GM19452 (cell line): ENCODE measurements around the gene TSEN54.

Experiments
- ATAC-seq: cut with Tn5 transposase; IDR thresholded peaks from one replicate; pipeline ENCODE4 v1.9.1; 2021; ENCODE audit not compliant: unreplicated experiment

TSEN54 gene

DNA sequence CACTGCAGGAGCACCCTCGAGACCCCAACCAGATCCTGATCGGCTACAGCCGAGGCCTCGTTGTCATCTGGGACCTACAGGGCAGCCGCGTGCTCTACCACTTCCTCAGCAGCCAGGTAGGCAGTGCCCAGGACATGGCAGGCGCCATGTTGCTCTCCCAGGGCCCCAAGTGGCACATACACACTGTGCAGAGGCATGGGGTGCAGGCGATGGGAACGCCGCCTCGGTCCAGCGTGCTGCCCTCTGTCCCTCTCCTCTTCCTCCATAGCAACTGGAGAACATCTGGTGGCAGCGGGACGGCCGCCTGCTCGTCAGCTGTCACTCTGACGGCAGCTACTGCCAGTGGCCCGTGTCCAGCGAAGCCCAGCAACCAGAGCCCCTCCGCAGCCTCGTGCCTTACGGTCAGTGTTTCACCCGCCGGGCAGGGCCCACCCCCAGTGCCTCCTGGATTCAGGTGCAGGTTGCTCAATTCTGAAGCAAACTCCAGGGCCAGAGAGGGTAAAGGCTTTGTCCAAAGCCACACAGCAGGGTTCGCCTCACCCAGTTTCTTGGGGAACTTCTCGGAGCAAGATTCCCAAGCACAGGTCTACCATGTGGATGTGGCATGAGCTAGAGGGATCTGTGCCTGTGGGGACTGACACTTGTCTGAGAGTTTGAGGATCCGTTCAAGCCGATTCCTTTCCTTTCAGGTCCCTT lies 46.9 kb downstream of the TSEN54 start:
- no peak for ATAC-seq

DNA sequence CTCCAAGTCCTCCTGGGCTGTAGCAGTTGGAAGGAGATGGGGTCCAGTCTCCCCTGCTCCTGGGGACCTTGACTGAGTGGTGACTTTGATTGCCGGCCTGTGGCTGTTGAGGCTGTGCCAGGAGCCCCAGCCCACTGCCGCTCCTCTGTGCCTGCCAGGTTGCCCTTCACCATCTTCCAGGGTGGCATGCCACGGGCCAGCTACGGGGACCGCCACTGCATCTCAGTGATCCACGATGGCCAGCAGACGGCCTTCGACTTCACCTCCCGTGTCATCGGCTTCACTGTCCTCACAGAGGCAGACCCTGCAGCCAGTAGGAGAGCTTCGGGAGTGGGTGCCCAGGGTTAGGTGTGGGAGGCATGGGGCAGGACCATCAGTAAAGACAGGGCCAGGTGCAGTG lies 47.9 kb downstream of the TSEN54 start:
- no peak for ATAC-seq

DNA sequence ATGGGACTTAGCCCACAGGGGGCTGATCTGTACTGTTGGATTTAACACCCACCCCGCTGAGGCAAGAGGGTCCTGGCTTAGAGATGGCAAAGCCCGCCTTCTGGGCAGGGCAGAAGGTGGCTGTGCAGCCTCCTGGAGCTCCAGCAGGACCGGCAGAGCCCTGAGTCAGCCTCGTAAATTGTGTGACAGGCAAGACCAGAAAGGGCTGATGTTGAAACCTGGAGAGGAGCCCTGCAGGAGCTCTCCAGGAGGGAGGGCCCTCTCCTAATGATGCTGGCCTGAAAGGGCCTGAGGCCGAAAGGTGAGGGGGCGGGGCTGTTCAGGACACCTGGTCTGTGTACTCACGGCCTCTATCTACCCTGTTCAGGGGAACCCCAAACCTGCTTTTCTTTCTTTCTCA lies 48.7 kb downstream of the TSEN54 start:
- ATAC-seq = no peak

DNA sequence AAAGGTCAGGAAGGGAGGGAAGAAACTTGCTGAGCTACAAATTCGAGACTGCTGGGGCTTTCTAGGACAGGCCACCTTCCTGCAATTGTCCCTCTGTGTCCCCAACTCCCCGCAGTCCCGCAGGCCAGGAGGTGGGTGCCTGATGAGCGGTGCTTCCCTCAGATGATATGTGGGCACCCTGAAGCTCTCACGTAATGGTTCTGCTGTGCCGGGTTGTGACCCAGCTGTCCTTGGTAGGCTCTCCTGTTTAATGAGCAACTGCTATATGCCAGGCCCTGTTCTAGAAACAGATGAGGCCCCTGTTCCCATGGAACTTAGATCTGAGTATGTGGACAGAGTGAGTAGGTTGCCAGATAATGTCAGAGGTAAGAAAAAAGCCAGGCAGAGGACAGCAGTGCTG lies 49.3 kb downstream of the TSEN54 start:
- ATAC-seq = no peak

DNA sequence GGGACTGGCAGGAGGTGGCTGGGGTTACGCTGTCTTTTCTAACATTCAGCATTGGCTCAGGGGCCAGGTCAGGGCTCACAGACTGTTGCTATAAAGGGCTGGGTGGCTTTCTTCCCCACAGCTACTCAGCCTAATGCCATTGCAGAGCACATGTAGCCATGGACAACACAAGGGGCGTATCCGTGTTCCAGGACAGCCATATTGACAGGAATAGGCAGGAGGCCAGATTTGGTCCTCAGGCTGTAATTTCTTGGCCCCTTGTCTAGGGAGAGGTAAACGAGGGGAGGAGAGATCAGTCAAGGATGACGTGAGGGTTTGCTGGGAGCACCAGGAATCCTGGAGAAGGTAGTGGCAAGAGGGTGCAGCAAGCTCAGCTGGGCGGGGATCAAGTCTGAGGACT lies 50.1 kb downstream of the TSEN54 start:
- ATAC-seq = no peak

DNA sequence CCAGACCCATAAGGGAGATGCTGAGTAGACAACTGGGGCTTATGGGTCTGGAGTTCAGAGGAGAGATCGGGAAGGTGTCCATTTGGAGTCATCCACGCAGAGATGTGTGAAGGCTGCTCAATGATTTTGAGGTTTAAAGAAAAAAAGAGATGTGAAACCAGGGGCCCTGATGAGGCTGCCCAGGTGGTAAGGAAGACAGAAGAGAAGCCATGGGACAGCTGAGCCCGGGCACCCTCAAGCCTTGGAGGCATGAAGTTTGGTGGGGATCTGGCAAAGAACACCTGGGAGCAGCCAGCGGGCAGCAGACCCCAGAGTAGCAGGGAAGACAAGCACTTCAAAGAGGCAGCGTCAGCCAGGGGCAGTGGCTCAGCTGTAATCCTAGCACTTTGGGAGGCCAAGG lies 50.5 kb downstream of the TSEN54 start:
- ATAC-seq = no peak

DNA sequence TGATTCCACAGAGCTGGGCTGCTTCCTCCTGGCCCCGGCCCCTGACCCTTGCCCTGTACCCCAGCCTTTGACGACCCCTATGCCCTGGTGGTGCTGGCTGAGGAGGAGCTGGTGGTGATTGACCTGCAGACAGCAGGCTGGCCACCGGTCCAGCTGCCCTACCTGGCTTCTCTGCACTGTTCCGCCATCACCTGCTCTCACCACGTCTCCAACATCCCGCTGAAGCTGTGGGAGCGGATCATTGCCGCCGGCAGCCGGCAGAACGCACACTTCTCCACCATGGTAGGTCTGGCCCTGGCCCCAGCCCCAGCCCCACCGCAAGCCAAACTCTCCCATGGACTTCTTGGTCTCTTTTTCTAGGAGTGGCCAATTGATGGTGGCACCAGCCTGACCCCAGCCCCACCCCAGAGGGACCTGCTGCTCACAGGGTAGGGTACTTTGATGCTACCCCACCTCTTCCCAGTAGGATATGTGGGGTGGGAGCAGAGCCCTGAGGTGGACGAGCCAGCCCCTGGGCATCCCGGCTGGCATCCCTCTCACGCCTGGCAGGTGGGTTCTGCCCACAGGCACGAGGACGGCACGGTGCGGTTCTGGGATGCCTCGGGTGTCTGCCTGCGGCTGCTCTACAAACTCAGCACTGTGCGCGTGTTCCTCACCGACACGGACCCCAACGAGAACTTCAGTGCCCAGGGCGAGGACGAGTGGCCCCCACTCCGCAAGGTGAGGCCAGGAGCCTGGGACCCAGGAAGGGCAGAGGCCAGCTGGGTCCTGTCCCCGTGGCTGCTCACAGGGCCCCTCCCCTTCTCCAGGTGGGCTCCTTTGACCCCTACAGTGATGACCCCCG lies 52.3 kb downstream of the TSEN54 start:
- ATAC-seq = no peak

DNA sequence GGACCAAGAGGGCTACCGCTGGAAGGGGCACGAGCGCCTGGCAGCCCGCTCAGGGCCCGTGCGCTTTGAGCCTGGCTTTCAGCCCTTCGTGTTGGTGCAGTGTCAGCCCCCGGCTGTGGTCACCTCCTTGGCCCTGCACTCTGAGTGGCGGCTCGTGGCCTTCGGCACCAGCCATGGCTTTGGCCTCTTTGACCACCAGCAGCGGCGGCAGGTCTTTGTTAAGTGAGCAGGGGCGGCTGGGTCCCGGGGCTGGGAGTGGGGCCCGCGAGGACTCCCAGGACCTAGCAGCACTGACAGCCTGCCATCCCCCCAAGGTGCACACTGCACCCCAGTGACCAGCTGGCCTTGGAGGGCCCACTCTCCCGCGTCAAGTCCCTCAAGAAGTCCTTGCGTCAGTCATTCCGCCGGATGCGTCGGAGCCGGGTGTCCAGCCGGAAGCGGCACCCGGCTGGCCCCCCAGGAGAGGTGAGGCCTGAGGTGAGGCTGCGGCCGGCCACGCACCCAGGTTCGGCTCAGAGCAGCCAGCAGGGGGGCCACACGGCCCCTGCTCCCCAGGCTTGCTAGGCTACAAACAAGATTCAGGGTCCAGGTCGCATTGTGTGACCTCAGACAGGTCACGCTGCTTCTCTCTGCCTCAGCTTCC lies 53.8 kb downstream of the TSEN54 start:
- no peak for ATAC-seq

DNA sequence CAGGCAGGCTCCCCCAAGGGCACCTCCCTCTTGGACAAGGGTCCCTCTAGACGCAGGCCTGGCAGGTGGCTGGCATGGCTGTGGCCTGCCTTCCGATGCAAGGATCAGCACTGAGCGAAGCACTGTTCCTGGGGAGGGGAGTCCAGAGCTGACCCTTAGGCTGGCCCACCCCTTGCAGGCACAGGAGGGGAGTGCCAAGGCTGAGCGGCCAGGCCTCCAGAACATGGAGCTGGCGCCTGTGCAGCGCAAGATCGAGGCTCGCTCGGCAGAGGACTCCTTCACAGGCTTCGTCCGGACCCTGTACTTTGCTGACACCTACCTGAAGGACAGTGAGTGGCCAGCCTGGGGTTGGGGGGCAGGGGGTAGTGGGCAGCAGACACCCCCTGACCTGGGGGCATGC lies 54.4 kb downstream of the TSEN54 start:
- no peak for ATAC-seq

DNA sequence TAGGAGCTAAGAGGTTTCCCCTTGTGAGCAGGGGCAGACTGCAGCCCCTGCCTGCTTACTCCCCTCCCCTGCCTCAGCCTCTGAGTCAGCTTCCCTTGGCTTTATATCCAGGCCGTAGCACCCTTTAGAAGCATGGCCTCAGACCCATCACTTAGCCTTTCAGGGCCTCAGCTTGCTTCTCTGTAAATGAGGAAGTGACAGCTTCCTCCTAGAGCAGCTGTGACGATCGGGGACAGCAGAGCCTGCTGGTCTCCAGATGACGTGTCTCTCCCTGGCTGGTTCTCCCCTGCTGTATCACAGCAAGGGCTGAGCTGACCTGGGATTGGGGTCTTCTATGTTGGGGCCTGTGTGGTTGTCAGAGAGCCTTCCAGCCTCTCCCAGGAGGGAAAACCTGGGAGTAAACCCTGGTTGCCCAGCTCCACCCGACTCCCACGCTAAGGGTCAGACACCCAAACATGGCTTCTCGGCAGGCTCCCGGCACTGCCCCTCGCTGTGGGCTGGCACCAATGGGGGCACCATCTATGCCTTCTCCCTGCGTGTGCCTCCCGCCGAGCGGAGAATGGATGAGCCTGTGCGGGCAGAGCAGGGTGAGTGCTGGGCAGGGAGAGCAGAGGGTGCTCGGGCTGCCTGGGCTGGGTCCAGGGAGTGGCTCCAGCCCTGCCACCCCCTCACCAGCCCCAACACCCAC lies 55.0 kb downstream of the TSEN54 start:
- no peak for ATAC-seq

DNA sequence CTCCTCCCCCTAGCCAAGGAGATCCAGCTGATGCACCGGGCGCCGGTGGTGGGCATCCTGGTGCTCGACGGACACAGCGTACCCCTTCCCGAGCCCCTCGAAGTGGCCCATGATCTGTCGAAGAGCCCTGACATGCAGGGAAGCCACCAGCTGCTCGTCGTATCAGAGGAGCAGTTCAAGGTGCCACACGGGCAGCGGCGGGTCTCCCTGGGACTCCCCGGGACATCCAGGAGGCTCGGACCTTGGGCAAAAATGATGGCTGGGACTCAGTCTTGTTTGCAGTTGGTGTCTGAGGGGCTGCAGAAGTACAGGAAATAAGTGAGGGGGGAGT lies 55.5 kb downstream of the TSEN54 start:
- no peak for ATAC-seq

DNA sequence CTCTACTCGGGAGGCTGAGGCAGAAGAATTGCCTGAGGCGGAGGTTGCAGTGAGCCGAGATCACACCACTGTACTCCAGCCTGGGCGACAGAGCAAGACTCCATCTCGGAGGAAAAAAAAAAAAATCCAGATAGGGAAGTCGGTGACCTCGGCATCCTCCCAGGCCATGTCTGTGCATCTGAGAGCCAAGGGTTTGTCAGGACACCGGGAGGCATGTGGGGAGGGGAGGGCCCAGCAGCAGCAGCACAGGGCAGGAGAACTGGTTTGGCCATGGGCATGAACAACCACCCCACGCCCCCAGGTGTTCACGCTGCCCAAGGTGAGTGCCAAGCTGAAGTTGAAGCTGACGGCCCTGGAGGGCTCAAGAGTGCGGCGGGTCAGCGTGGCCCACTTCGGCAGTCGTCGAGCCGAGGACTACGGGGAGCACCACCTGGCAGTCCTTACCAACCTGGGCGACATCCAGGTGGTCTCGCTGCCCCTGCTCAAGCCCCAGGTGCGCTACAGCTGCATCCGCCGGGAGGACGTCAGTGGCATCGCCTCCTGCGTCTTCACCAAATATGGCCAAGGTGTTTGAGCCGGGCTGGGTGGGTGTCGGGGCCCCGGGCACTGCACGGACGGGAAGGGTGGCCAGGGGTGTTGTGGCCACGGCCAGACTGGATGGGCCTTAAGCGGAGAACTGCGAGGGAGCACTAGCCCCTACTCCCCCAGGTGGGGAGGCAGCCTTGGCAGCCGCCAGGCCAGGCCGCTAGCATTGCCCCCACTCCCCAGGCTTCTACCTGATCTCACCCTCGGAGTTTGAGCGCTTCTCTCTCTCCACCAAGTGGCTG lies 56.6 kb downstream of the TSEN54 start:
- no peak for ATAC-seq

DNA sequence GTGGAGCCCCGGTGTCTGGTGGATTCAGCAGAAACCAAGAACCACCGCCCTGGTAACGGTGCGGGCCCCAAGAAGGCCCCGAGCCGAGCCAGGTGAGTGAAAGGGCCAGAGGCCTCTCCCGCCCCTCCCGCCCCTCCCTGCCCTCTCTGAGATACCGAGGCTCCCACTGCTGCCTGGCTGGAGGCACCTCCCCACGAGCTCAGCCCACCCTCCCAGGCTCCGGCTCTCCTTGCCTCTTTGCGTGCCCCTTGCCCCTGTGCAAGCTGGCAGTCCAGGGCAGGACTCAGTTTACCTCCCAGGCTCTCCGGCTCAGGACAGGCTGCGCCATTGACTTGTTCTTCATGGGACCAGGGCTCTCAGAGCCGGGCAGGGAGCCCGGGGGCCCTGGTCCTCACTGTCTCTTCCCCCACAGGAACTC lies 57.2 kb downstream of the TSEN54 start:
- no peak for ATAC-seq

DNA sequence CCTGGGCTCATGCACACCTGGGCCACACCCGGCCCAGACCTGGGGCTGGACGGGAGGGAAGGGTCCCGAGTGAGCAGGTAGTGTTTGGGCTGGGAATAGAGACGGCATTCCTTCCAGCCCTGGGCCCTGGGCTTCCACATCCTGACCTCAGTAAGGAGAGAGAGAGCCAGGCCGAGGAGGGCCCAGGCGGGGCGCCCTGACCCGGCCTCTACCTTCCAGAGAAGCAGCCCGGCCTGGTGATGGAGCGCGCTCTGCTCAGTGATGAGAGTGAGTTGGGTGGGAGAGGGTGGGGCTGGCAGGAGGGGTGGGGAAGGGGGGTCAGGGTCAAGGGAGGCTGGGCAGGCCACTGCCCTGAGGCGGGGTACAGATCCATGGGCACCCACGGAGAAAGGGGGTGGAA lies 57.7 kb downstream of the TSEN54 start:
- no peak for ATAC-seq
